B cell (primary cell): ENCODE data around the gene RAPGEF5.

Experiments
- CTCF ChIP-seq: fragments of 200-600 bp; IDR thresholded peaks from one replicate; pipeline ENCODE4 v1.8.0; 2022; ENCODE audit warnings: antibody characterized with exemption, mild to moderate bottlenecking
- EZH2 ChIP-seq: IDR thresholded peaks from 2 replicates; pipeline ENCODE4 v1.6.1; 2012; ENCODE audit warnings: borderline replicate concordance, low read depth, mild to moderate bottlenecking, moderate library complexity, low read length; ENCODE audit not compliant: insufficient read depth, poor library complexity, severe bottlenecking

GRCh38 chr7:22090512-22090911 lies 266.4 kb downstream of the RAPGEF5 start:
- TF ChIP-seq CTCF (no peak), EZH2 (no peak)
